GM19239 (cell line): ENCODE measurements around the gene POC1B.

ENCODE experiments used
- DNase-seq: peaks from one replicate; pipeline ENCODE4 v3.0.0; 2011; ENCODE audit warnings: low spot score; ENCODE audit not compliant: insufficient read length
- FAIRE-seq: peaks from 2 replicates; lab custom pipeline; 2011; peaks lifted over from hg19 to GRCh38; lab: Jason Lieb, UNC

Gene POC1B

DNA sequence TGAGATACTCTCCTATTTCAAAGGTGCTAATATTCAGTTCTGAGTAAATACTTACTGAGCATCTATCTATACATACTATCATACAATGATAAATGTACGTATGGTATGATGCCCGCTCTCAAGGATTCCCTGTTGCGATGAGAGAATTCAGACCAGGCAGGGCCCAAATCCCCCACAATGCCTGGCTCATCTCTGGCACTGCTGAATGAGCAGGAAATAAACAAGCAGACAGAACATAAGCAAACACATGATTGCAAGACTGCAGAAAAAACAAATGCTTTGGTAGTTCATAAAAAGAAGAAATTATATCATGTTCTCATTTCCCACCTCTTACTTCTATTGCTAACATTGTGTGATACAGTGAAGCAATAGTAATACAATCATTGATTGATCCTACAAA, 96.3 kb downstream of the POC1B start:
- DNase-seq = no peak
- FAIRE-seq = no peak

DNA sequence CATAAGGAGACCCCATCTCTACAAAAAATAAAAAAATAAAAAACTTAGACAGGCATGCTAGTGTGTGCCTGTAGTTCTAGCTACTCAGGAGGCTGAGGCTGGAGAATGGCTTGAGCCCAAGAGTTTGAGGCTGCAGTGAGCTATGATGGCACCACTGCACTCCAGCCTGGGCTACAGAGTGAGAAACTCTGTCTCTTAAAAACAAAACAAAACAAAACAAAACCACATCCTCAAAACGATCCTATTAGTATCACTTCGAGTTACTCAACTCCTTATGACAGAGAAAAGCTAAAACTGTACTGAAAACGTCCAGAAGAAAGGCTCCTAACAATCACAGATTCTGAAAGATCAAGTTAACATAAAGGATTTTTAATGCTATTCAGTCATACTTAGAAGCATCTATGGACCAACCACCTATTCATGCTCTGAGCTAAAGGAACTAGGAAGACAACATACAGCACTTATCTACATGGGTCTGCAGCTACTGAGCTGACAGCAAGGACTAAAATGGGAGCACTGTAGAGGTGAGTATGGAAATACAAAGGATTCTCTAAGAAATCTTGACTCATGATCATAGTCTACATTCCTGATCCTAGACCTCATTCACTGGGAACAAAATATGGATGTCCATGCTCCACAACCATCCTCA, 98.2 kb downstream of the POC1B start:
- FAIRE-seq (no peak), DNase-seq (no peak)

DNA sequence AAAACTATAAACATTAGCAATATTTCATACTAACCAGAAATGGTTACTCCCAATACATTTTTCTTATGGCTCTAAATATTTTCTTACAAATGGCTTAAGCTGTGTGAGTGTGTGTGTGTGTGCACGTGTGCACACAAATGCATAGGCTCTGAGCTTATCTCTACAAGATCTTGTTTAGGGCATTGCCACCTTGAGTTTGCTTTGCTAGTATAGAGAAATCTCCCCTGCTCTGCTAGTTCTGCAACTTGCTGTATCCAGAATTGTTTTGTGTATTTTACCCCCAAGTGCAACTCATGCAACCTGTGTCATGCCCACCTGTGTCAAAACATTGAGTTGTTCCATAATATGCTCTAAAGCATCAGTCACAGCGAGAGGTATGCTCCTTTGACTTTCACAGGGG, 101.0 kb downstream of the POC1B start:
- DNase-seq = no peak
- FAIRE-seq = no peak

DNA sequence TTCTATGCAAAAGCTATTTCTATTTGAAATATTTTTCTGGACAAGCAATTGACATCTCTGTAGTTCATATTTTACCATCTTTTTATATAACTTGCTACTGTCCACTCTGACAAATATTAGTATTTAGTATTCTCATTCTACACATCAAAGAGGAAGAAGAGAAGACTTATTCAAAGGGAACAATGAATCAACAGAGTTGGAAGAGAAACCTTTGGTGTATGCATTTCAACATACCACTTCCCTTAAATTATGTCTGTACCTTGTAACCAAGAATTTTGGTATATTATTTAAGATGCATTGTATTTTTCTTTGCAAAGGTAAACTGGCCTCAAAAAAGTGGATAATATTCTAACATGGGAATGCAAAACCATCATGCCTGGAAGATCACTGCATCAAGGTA, 101.5 kb downstream of the POC1B start:
- FAIRE-seq = no peak

DNA sequence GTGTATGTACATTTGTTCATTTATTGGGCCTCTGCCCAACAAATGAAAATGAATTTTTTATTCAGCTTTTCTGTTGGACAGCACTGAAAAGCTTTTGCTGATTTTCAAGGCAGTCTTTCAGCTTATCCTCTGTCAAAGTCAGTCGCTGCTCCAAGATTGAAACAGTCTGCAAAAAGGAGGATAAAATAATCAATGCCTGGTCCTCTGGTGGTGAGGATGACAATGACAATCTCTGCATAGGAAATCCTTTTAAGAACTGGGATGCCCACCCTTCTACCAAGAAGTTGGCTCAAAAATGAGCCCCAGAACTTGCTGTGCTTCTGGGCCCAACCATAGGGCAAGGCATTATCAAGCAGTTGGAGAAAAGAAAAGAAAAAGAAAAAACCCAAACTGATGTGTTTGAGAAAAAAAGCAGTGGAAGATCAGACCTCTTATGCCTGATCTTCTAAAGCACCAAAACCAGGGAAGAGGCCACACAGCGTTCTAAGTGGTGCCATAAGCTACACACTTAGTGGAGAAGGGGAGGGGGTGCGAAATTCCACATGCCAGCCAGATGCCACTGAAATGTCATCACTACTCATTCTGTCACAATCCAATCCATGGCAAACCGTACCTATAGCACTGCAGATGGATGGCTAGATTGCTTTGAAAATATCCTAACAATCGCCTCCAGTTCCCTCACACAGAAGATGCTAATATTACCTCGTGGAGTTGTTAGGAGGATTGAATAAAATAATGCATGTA, 104.6 kb downstream of the POC1B start:
- DNase-seq (no peak), FAIRE-seq (no peak)

More for the DNA sequence above, 101.5 kb downstream of the POC1B start:
- no peak for DNase-seq

DNA sequence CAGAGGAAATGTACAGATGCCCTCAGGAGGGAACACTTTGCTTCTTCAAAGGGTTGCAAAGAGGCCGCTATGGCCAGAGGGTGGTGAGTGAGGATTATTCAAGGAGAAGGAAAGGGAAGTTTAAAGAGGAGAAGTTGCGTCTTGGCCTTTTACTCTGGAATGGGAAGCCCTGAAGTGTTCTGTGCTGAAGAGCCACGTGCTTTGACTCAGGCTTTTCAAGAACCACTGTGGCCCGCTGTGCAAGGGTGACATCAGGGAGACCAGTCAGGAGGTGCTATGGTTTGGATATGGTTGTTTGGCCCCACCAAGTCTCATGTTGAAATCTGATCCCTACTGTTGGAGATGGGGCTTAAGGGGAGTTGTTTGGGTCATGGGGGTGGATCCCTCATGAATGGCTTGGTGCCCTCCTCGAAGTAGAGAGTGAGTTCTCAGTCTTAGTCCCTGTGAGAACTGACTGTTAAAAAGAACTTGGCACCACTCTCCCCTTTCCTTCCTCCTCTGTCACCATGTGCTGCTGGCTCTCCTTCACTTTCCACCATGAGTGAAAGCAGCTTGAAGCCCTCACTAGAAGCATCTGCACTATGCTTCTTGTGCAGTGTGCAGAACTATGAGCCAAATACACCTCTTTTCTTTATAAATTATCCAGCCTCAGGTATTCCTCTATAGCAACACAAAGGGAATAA, 107.5 kb downstream of the POC1B start:
- FAIRE-seq (no peak), DNase-seq (no peak)

DNA sequence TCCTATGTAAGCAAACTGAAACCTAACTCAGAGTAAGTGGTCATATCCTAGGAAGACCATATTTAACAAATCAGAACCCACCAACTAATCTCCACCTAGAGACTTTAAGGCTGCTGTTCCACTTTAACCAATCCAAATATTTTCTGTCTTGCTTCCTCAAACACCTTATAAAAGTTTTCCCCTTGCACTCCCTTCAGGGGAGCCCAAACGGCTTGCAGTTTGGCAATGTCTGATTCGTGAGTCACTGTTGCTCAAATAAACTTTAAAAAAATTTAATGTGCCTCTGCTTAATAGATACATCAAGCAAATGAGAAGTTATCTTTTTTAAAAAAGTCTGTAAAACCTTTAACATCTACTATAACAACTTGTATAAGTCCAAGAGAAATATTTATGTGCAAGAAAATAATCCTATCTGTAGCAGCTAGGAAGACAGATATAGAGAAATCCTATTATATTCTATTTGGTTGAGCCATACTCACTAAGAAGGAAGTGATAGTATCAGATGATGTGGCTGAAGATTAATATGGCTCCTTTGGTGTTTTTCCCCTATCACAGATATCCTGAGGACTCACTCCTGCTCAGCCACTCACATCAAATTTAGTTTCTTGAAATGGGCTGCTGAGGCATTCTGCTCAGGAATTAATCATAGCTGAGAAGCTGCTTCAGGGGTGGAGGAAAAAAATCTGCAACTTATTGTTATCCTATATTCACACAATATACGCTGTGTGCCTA, 108.4 kb downstream of the POC1B start:
- DNase-seq (no peak), FAIRE-seq (no peak)

DNA sequence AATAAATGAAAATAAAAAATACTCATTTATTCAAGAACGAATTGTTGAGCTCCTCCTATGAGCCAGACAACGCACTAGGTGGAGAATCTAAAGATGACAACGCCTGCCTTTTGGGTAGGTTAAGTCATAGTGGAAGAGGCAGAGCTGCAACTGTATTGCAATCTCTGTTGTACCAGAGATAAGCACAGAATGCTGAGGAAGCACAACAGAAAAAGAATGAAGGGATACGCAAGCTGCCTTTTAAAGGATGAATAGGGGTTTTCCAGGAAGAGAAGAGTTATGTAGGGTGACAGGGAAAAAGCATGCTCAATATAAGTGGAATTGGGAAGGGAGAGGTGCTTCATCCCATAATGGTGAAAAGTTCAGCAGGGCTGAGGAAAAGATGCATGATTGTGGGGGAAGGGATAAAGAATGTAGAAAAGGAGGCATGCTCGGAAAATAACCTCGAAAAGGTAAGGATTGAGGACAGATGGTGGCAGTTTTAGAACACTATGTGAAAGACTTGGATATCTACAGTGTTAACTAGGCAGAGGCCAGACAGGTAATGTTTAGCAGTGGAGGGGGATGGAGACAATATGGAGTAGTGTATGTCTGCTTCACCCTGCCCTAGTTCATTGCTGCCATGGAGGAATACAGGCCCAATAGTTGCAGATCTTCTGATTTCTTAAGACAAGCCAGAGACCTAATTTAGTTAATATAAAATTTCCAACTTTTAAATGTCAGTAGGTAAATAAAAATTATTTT, 109.6 kb downstream of the POC1B start:
- no peak for DNase-seq
- no peak for FAIRE-seq

DNA sequence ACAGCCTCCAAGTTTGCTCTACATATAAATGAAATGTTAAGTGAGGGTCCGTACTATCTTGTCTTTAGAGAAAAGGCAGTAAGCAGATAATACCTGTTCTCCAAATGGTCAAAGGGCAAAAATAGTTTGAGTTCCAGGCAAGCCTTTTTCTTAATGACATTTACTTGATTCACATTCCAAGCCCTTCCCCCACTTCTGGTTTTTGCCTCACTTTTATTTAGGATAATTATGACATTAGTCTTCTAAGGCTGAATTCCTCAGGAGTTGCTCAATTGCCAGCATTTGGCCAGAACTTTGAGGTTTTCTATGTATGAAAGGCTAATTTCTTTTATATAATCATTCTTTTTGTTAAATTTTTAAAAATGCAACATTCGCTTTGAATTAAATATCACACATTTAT, 111.0 kb downstream of the POC1B start:
- no peak for FAIRE-seq
- no peak for DNase-seq

DNA sequence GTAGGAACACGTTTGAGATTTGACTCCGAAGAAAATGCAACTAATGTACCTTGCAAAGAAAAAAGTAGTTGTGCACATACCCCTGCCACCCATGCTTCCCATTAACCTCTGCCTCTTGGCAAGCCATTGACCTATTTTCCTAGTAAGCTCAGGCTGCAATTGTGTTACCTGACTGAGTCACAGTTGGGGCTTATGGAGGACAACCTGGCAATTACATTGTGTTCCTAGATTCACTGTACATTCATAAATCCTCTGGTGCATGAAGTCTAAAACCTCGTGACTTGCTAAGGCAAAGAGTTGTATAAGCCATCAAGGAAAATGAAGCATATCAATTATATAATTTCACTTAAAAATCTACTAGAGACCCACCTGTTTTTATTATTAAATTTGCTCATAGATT, 111.5 kb downstream of the POC1B start:
- no peak for FAIRE-seq
- DNase-seq = no peak

DNA sequence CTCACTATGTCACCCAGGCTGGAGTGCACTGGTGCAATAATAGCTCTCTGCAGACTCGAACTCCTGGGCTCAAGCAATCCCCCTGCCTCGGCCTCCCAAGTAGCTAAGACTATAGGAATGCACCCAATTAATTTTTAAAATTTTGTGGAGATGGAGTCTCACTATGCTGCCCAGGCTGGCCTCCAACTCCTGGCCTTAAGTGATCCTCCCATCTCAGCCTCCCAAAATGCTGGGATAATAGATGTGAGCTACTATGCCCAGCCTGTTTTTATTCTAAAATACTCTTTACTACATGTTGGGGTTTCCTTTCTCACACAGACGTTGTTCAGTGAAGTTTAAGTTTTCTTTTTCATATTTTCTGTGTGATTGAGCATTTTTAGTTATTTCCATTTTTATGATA, 112.6 kb downstream of the POC1B start:
- FAIRE-seq (no peak), DNase-seq (no peak)

DNA sequence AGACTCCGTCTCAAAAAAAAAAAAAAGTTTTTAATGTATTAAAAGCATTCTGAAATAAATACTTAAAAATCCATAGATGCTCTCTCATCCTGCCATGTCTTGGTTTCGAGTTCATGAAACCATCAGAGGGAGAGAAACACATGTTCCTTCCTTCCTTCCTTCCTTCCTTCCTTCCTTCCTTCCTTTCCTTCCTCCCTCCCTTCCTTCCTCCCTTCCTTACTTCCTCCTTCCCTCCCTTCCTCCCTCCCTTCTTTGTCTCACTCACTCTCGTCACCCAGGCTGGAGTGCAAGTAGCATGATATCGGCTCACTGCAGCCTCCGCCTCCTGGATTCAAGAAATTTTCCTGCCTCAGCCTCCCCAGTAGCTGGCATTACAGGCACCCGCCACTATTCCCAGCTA, 113.2 kb downstream of the POC1B start:
- FAIRE-seq (no peak), DNase-seq (no peak)

DNA sequence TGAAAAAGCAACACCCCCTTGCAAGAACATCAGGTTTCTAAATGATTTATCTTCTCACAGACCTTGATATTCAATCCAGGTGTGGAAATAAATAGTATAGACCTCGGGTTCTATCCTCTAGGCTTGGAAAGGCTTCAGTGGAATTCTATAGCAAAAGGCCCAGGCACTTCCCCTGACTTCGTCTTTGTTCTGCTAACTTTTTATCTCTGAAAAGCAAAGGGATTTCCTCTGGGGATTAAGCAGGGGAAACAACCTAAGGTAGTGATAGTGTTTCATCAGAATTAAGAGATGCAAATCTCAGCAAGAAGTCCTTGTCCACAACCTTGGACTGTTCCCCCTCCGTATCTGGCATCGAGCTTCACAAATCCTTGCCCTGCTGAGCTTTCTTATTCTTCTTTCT, 114.0 kb downstream of the POC1B start:
- FAIRE-seq (no peak), DNase-seq (no peak)

DNA sequence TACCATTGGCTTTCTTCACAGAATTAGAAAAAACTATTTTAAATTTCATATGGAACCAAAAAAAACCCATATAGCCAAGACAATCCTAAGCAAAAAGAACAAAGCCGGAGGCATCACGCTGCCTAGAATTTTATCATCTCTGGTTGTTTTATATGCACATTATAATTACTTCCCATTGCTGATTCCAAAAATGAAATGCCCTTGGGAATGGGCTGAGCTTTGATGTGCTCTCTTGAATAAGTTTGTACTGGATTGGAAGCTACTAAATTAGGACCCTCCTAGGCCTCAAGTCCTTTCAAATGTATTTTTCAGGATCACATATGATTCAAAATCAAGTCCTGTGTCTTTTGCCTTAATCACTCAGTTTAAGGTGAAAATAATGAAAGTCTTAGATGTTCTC, 114.6 kb downstream of the POC1B start:
- DNase-seq (no peak), FAIRE-seq (no peak)

DNA sequence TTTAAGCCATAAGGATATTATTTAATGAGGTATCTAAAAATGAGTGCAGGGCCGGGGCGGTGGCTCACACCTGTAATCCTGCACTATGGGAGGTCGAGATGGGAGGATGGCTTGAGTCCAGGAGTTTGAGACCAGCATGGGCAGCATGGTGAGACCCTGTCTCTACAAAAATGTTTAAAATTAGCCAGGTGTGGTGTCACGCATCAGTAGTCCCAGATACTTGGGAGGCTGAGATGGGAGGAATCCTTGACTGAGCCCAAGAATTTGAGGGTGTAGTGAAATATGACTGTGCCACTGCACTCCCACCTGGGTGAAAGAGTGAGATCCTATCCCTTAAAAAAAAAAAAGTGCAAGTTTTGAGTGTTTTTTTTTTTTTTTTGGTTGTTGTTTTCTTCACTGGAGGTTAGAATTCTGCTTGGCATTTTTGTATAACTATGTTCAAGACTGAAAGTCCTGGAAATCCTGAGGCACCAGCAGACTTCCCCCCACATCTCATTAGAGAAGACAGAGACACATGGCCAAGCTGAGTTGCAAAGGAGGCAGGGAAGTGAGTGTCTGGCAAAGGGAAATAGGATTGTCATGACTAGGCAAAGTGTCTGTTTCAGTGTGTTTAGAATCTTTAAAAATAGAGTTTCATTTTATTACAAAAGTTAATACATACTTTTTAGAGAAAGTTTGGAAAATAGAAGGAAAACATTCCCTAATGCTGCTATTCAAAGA, 120.1 kb downstream of the POC1B start:
- DNase-seq = no peak
- no peak for FAIRE-seq

DNA sequence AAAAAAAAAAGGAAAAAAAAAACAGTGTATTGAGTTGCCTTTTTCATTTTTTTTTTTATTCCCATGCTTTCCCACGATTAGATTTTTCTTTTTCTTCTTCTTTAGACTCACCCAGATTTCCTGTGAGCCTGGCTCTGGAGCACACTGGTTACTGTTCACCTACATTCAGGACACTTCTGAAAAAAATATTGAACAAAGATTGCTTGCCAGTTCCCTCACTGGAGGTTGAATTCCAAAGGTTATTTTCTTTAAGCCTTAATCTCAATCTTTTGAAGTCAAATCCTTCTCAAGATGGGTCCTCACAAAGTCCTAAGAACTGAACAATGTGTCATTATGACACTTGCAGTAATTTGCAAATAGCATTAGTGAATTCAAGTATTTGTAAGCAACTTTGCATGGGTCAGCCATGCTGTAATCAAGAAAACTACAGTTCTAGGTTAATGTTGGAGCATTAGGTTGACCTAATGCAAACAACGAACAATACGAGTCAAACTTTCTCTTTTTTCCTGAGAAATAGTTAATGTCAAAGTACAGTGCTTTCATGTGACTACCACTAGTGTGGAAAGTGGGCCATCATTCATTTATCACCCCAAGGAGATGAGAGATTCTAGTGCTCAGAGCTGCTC, 124.3 kb downstream of the POC1B start:
- FAIRE-seq (no peak), DNase-seq (no peak)

DNA sequence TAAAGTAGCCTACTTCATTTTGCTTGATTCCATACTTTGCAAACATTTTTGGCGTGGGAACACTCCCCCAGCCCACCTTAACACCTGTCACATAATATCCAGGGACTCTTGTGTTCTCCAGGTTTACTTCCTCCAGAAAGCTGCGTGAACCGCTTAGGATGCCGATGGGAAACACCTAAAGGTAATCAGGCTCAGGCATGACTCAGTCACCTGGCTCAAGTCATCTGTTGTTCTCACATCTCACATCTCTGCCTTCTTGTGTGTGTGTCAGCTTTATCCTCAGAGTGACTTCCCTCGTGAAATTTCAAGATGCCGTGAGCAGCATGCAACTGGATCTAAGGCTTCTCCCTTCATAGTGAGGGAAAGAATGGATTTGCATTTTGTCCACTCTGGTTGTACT, 125.4 kb downstream of the POC1B start:
- DNase-seq (no peak), FAIRE-seq (no peak)

DNA sequence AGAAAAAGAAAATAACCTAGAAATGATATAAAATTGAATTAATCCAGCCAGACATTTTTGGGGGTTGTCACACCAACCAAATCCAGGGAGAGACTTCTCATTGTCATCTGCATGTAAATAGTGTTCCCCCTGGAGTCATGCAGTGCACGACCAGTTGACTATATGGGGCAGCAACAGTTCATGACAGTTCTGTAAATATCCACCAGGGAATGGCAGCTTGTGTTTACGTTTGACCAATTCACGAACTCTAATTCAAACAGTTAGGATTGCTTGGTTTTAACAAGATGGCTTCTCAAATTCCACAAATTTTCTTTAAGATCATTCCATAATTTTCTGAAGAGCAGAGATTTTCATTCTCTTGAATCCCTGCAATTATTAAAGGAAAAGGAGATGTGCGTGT, 130.1 kb downstream of the POC1B start:
- no peak for DNase-seq
- no peak for FAIRE-seq

DNA sequence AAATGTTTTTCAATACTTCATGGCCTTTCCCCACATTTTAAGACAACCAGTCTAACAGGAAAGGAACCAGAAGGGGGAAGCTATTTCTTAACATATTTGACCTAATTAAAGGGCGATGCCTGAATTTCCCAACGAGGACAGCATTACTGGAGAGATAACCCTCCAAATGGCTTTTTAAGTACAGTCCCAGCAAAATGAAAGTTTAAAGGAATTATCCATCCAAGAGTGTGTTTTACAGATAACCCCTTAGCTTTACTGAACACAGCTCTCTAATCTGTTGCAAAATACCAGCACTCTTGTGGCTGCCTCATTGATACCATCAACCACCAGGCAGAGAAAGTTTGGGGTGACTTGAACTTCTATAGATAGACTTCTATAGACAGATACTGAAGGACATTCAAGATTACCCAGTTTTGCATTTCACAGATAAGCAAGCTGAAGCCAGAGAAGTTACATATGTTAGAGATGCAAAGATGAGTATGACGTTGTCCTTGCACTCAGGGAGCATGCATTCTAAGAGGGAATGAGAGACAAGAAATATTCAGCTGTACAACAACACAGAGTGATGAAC, 132.2 kb downstream of the POC1B start:
- FAIRE-seq (no peak), DNase-seq (no peak)
